ENCODE results near the gene PAQR6.

The PAQR6 gene

GRCh38 chr1:156196445-156196844 is 51.4 kb downstream of the PAQR6 start:
- Histone ChIP-seq H3K9me3 (ENCODE audit: control insufficient read depth, low read length) (no peaks in the 10 kb centered on the region), H3K36me3 (ENCODE audit: control insufficient read depth, insufficient read depth, low read length) (no peaks in the 10 kb centered on the region), H3K79me2 (peaks cover 23% of the 10 kb centered on the region), H3K4me1 (peaks cover 3% of the 10 kb centered on the region), H3K9ac (no peak overlapping the region), H3K27ac (no peak overlapping the region), H2AFZ (no peak overlapping the region), H3K27me3 (ENCODE audit: control insufficient read depth, insufficient read depth, low read length) (no peaks in the 10 kb centered on the region), H3K4me3 (ENCODE audit: low read depth, low read length) (no peak overlapping the region), H3K4me2 (ENCODE audit: low read length) (no peak overlapping the region)
- no peak for TF ChIP-seq CTCF (IDR thresholded peaks at IDR 0.05)

GRCh38 chr1:156195853-156196252 is 52.0 kb downstream of the PAQR6 start:
- H3K4me1 ChIP-seq, result peaks cover 3% of the 10 kb centered on the region
- no peak overlapping the region for H3K4me2 ChIP-seq (ENCODE audit: low read length)
- no peak overlapping the region for H3K27ac ChIP-seq
- no peak for TF ChIP-seq CTCF (IDR thresholded peaks at IDR 0.05)
- H3K9me3 ChIP-seq (ENCODE audit: control insufficient read depth, low read length), result no peaks in the 10 kb centered on the region
- no peaks in the 10 kb centered on the region for H3K27me3 ChIP-seq (ENCODE audit: control insufficient read depth, insufficient read depth, low read length)
- H2AFZ ChIP-seq, result no peak overlapping the region
- peaks cover 23% of the 10 kb centered on the region for H3K79me2 ChIP-seq
- H3K9ac ChIP-seq, result no peak overlapping the region
- H3K4me3 ChIP-seq (ENCODE audit: low read depth, low read length), result no peak overlapping the region
- no peaks in the 10 kb centered on the region for H3K36me3 ChIP-seq (ENCODE audit: control insufficient read depth, insufficient read depth, low read length)

GRCh38 chr1:156194300-156194652 is 53.6 kb downstream of the PAQR6 start:
- peaks cover 3% of the 10 kb centered on the region for H3K4me1 ChIP-seq
- no peaks in the 10 kb centered on the region for H3K36me3 ChIP-seq (ENCODE audit: control insufficient read depth, insufficient read depth, low read length)
- TF ChIP-seq CTCF (IDR thresholded peaks at IDR 0.05), result no peak
- H2AFZ ChIP-seq, result peak overlapping the region; percentile 76
- H3K9ac ChIP-seq, result peak overlapping the region; percentile 37
- no peaks in the 10 kb centered on the region for H3K27me3 ChIP-seq (ENCODE audit: control insufficient read depth, insufficient read depth, low read length)
- no peaks in the 10 kb centered on the region for H3K9me3 ChIP-seq (ENCODE audit: control insufficient read depth, low read length)
- H3K4me3 ChIP-seq (ENCODE audit: low read depth, low read length), result peak overlapping the region; percentile 95
- H3K27ac ChIP-seq, result peak overlapping the region; percentile 62
- H3K4me2 ChIP-seq (ENCODE audit: low read length), result peak overlapping the region; percentile 87
- peaks cover 23% of the 10 kb centered on the region for H3K79me2 ChIP-seq

GRCh38 chr1:156193488-156194299 is 54.2 kb downstream of the PAQR6 start, which contains the start of gene SLC25A44:
Gene SLC25A44 (plus strand): TSS chr1:156194104. CDS start chr1:156199848, 5,744 bp downstream.
- Histone ChIP-seq H2AFZ (peak within 1 kb of the TSS; percentile 76), H3K4me2 (ENCODE audit: low read length) (peak within 1 kb of the TSS; percentile 87), H3K27ac (peak within 1 kb of the TSS; percentile 62), H3K79me2 (peaks cover 23% of the 10 kb centered on the region), H3K9ac (peak within 1 kb of the TSS; percentile 37), H3K27me3 (ENCODE audit: control insufficient read depth, insufficient read depth, low read length) (no peaks in the 10 kb centered on the region), H3K36me3 (ENCODE audit: control insufficient read depth, insufficient read depth, low read length) (no peaks in the 10 kb centered on the region), H3K9me3 (ENCODE audit: control insufficient read depth, low read length) (no peaks in the 10 kb centered on the region), H3K4me1 (peaks cover 3% of the 10 kb centered on the region), H3K4me3 (ENCODE audit: low read depth, low read length) (peak within 1 kb of the TSS; percentile 95)
- TF ChIP-seq CTCF (IDR thresholded peaks at IDR 0.05), result peak; percentile 57
